Right lobe of liver (tissue), 4 donors: ENCODE results near the gene STXBP6.

ENCODE experiments used
- POLR2A ChIP-seq: fragments of 450-650 bp; IDR thresholded peaks from one replicate; pipeline ENCODE4 v1.6.1; 2017; ENCODE audit warnings: antibody characterized with exemption, mild to moderate bottlenecking
- TF ChIP-seq, protein P1 (sequence below), 4 donors: fragments of 200-600 bp in 3 of 4; fragments of 450-650 bp in 1 of 4; IDR thresholded peaks; one replicate each; pipeline versions ENCODE4 v1.5.1 to v1.8.0; 2016 to 2022; ENCODE audit warnings: antibody characterized with exemption in 4 of 4, mild to moderate bottlenecking in 2 of 4
- donor health status: DM: no; HTN: no; CAD: no.
- donor health status: DM: no; HTN: no; CAD: no.
- donor health status: DM: no; HTN: yes; CAD: no.

DNA sequence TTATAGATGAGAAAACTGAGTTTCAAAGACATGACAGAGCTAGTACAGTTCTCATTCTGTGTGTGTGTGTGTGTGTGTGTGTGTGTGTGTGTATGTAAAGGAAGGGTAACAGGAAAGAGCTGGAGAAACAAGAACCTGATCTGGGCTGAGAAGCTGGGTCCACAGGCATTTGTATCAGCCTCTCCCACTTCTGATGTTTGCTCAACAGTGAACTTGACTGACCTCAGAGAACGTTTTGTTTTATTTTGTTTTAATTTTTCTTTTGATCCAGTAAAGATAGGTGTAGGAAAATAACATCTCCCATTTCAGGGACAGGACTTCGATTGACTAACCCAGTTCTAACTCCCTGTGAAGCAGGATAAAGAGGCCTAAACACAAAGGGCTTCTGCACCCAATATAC lies 85.4 kb downstream of the STXBP6 start:
- TF ChIP-seq POLR2A: no peak
- TF ChIP-seq, protein P1, sequence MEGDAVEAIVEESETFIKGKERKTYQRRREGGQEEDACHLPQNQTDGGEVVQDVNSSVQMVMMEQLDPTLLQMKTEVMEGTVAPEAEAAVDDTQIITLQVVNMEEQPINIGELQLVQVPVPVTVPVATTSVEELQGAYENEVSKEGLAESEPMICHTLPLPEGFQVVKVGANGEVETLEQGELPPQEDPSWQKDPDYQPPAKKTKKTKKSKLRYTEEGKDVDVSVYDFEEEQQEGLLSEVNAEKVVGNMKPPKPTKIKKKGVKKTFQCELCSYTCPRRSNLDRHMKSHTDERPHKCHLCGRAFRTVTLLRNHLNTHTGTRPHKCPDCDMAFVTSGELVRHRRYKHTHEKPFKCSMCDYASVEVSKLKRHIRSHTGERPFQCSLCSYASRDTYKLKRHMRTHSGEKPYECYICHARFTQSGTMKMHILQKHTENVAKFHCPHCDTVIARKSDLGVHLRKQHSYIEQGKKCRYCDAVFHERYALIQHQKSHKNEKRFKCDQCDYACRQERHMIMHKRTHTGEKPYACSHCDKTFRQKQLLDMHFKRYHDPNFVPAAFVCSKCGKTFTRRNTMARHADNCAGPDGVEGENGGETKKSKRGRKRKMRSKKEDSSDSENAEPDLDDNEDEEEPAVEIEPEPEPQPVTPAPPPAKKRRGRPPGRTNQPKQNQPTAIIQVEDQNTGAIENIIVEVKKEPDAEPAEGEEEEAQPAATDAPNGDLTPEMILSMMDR (IDR thresholded peaks at IDR 0.05): no peak
